Body of pancreas (tissue), 4 donors: Measurements from ENCODE around the gene DNHD1. TPM values are rescaled to one million over a fixed set of nuclear protein-coding genes. Genes with fewer than 3 reads are reported as not detected.

Experiments used
- ATAC-seq: fragments of 150-250 bp; one replicate; pipeline ENCODE4 v1.9.1; 2016
- DNase-seq, 4 donors: peaks; one replicate each; pipeline ENCODE4 v3.0.0-alpha.2; 2019
- H3K27ac ChIP-seq, 4 donors: fragments of 200-600 bp; sonication (generic); 1 replicate in 3 of 4; 2 replicates in 1 of 4; pipeline versions ENCODE4 v1.5.1 to v1.6.1; 2016 to 2019; ENCODE audit warnings: mild to moderate bottlenecking in 1 of 4, mixed read lengths in 1 of 4, moderate library complexity in 1 of 4
- H3K27me3 ChIP-seq, 2 donors: fragments of 200-600 bp; sonication (generic); one replicate each; pipeline ENCODE4 v1.6.0; 2016; ENCODE audit warnings: mild to moderate bottlenecking in 1 of 2
- H3K36me3 ChIP-seq, 2 donors: fragments of 200-600 bp; sonication (generic); replicated peaks in 1 of 2; 2 replicates each; pipeline ENCODE4 v1.5.1; 2016; ENCODE audit warnings: low read depth in 2 of 2; ENCODE audit not compliant: insufficient read depth in 1 of 2
- H3K4me1 ChIP-seq: fragments of 200-600 bp; sonication (generic); one replicate; pipeline ENCODE4 v1.6.0; 2016
- H3K4me3 ChIP-seq, 2 donors: fragments of 200-600 bp; sonication (generic); 1 replicate in 1 of 2; 2 replicates in 1 of 2; pipeline ENCODE4 v1.5.1; 2016 to 2019
- H3K9me3 ChIP-seq, 3 donors: fragments of 200-600 bp; sonication (generic); 1 replicate in 2 of 3; 2 replicates in 1 of 3; pipeline ENCODE4 v1.5.1; 2016
- CTCF ChIP-seq, 7 experiments: fragments of 450-650 bp in 4 of 7; fragments of 200-600 bp in 3 of 7; sonication (generic) in 3 of 7; IDR thresholded peaks; one replicate each; pipeline ENCODE4 v1.5.1; 2016 to 2019; ENCODE audit warnings: antibody characterized with exemption in 7 of 7
- POLR2A ChIP-seq, 3 donors: fragments of 450-650 bp; IDR thresholded peaks; one replicate each; pipeline ENCODE4 v1.6.1; 2016; ENCODE audit warnings: antibody characterized with exemption in 3 of 3, mild to moderate bottlenecking in 2 of 3
- WGBS, 2 donors: methylation state at CpG; one replicate each; pipeline ENCODE4 v1.1.5; 2017; 5-methylcytosine and 5-hydroxymethylcytosine counted together
- intact Hi-C: fragments of 100-400 bp; cut with DNase I; formaldehyde crosslinking; loops from one replicate; pipeline ENCODE4 v1.15.1; 2023
- total RNA-seq, 2 donors: library from RNA; depleted of rRNA; stranded (reverse); fragments of >200 nt; gene quantifications; one replicate each; pipeline ENCODE4 v1.1.0, GENCODE V29; 2016

Gene DNHD1
- total RNA-seq, 2 donors from 2014 or later, result 14.5 to 19.1 TPM

DNA sequence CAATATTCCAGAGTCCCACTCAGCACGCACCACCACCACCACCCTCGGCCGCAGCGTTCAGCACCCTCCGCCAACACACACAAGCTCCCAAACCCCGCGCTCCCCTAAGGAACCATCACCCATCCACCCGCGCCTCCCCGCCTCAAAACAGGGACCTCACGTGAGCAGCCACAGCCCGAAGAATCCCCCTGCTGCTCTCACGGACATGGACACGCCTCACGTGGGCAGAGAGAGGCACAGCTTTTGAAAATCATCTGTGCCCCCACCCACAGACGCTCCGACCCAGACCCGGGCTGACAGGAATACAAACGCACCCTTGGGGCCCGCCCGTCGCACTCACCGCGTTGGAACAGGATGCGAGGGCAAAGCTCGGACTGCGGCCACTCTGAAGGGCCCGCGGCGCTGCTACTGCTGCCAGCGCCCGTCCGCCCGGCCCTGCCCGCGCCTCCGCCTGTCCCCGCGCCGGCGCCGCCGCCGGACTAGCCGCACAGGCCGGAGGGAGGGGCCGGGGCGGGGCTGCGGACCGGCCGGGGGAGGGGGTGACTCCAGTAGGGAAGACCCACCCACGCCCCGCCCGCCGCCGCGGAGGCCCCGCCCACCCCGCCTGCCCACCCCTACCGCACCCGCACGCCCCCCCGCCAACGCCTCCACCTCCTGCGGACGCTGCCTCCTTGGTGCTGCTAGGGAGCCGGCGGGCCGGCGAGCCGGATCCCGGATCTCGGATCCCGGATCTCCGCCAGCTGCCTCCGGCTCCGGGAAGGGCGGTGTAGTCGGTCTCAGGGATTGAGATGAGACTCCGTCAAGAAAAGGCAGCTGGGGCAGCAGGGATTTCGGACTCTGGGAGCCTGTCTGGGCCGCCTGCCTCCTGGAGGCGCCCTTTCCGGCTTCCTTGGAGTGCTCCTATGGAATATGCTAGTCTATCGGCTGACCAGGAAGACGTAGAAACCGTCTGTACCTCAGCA, 23.3 kb upstream of the DNHD1 start, which contains the start of gene TRIM3:
Gene TRIM3, minus strand, starts transcription at position 491 of the 962 bp plus-strand sequence. CDS start 8,246 bp downstream, outside the sequence.
- 0% methylated on average over 24 to 51 of the region's 87 CpGs for WGBS, 2 donors
- intact Hi-C loops, result no loop called here
- peaks cover 56% of the 10 kb centered on the region for H3K4me1 ChIP-seq
- TF ChIP-seq CTCF (IDR thresholded peaks at IDR 0.05) (peak in 2 of 7 experiments; percentile 6 to 9), POLR2A (IDR thresholded peaks at IDR 0.05) (peak; percentile 74 to 81 (median 80))
- peak; percentile 95 to 96 (median 96) for DNase-seq
- peak; percentile 82 for ATAC-seq
- peak within 1 kb of the TSS; percentile 58 to 63 for H3K4me3 ChIP-seq
- peaks cover 0 to 10% of the 10 kb centered on the region in 2 donors for H3K36me3 ChIP-seq
- H3K27ac ChIP-seq, result peak within 1 kb of the TSS; percentile 90 to 97 (median 96)
- no peaks in the 10 kb centered on the region for H3K9me3 ChIP-seq
- no peaks in the 10 kb centered on the region for H3K27me3 ChIP-seq

DNA sequence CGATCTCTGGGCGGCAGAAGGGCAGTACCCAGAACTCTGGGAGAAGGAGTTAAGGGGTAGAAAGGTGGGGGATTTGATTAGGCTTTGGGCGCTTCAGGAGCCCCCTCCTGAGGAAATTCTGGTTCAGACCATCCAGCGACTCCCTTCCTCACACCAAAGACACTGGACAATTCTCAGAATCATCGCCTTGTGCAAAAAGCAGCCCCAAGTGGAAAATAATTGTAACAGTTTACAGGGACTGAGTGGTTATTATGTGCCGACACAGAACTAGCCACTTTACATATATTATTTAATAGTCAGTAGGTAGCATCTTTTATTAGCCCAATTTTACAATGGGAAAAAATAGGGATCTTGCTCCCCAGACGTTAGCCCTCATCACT, 22.7 kb upstream of the DNHD1 start:
- ATAC-seq (no peak), DNase-seq (no peak)
- peaks cover 58% of the 10 kb centered on the region for H3K4me1 ChIP-seq
- intact Hi-C loops, result no loop called here
- H3K9me3 ChIP-seq, result no peaks in the 10 kb centered on the region
- no peaks in the 10 kb centered on the region for H3K27me3 ChIP-seq
- peak overlapping the region; percentile 90 to 97 (median 96) for H3K27ac ChIP-seq
- H3K4me3 ChIP-seq, result peak overlapping the region in 1 of 2 donors; percentile 25
- WGBS, 2 donors, result 30 to 41% methylated on average over 7 of the region's 7 CpGs
- peaks cover 0 to 10% of the 10 kb centered on the region in 2 donors for H3K36me3 ChIP-seq
- TF ChIP-seq CTCF (IDR thresholded peaks at IDR 0.05), result no peak
- TF ChIP-seq POLR2A (IDR thresholded peaks at IDR 0.05), result no peak

GRCh38 chr11:6474806-6475500, 22.1 kb upstream of the DNHD1 start:
- Histone ChIP-seq H3K4me3 (no peak overlapping the region), H3K4me1 (peaks cover 61% of the 10 kb centered on the region), H3K27ac (peak overlapping the region; percentile 90 to 97 (median 96)), H3K36me3 (peaks cover 0 to 10% of the 10 kb centered on the region in 2 donors), H3K9me3 (no peaks in the 10 kb centered on the region), H3K27me3 (no peaks in the 10 kb centered on the region)
- ATAC-seq, result no peak
- TF ChIP-seq POLR2A (IDR thresholded peaks at IDR 0.05), result no peak
- TF ChIP-seq CTCF (IDR thresholded peaks at IDR 0.05), result no peak
- no peak for DNase-seq
- WGBS, 2 donors, result 66 to 70% methylated on average over 3 of the region's 3 CpGs
- intact Hi-C loops, result no loop called here

GRCh38 chr11:6475936-6476335, 21.1 kb upstream of the DNHD1 start:
- peak; percentile 68 for ATAC-seq
- 19% methylated on average over 5 of the region's 5 CpGs for WGBS, 2 donors
- H3K36me3 ChIP-seq, result peaks cover 0 to 10% of the 10 kb centered on the region in 2 donors
- no peak overlapping the region for H3K4me3 ChIP-seq
- peaks cover 68% of the 10 kb centered on the region for H3K4me1 ChIP-seq
- H3K27ac ChIP-seq, result peak overlapping the region; percentile 58 to 97 (median 96)
- no peaks in the 10 kb centered on the region for H3K9me3 ChIP-seq
- peak in 4 of 7 experiments; percentile 29 to 40 (median 36) for TF ChIP-seq CTCF (IDR thresholded peaks at IDR 0.05)
- peak in 2 of 3 donors; percentile 33 to 39 for TF ChIP-seq POLR2A (IDR thresholded peaks at IDR 0.05)
- intact Hi-C loops, result no loop called here
- peak; percentile 72 to 88 (median 80) for DNase-seq
- no peaks in the 10 kb centered on the region for H3K27me3 ChIP-seq
